SH-SY5Y (cell line): Measurements from ENCODE around the gene TUBA4B.

Experiments used
- GATA2 ChIP-seq: IDR thresholded peaks from 2 replicates; pipeline ENCODE4 v1.6.1; 2011; ENCODE audit warnings: mild to moderate bottlenecking, low read depth, low read length
- GATA3 ChIP-seq: IDR thresholded peaks from 2 replicates; pipeline ENCODE4 v1.6.1; 2011; ENCODE audit warnings: low read depth, mild to moderate bottlenecking, low read length, moderate library complexity

Gene TUBA4B

GRCh38 chr2:219213486-219214071 is 39.5 kb upstream of the TUBA4B start:
- no peak for TF ChIP-seq GATA3
- TF ChIP-seq GATA2: no peak

- TF ChIP-seq GATA3: no peak
- TF ChIP-seq GATA2: no peak
These were observed 38.9 kb upstream of the TUBA4B start for GRCh38 chr2:219214141-219214540.

DNA sequence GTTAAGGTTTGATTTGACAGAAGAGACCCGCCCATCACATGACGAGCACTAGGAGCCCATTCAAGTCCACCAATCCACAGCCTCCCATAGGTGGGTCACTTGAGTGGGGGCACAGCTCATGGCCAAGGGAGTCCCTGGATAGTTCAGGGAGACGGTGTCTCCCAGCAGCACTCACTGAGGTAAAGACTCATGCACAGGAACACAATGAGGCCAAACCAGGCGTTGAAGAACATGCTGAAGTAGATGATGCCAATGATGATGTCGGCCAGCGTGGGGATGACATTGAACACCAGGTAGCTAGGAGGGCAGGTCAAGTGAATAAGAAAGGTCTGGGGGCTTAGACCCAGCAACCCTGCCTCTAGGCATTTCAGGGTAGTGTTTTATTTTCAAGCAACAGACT is 38.3 kb upstream of the TUBA4B start:
- TF ChIP-seq GATA3 (no peak), GATA2 (no peak)

DNA sequence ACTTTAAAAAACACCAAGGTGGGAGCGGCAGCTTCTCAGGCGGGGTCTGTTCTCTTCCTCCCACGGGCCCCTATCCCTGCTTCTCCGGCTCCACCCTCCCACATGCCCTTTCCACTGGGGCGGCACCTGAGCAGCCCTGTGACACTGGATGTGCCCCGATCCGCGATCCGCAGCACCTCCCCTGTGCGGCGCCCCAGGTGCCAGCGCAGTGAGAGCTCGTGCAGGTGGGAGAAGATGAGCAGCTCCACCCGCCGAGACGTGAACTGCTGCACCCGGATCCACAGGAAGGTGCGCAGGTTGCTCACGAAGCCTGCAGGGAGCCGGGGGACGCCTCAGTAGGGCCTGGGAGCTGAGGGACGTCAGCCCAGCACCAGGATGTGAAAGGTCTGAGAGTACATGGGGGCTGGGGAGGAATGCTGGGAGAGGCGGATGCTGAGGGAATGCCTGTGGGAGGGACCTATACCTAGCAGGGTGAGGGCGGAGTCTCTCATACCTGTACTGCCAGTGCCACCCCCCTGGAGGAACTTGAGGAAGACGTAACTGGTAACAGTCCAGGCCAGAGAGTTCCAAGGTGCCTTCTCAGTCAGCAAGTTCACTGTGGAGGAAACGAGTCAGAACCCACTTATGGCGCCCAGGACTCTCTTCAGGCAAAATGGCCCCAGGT is 37.0 kb upstream of the TUBA4B start:
- TF ChIP-seq GATA2: no peak
- no peak for TF ChIP-seq GATA3

DNA sequence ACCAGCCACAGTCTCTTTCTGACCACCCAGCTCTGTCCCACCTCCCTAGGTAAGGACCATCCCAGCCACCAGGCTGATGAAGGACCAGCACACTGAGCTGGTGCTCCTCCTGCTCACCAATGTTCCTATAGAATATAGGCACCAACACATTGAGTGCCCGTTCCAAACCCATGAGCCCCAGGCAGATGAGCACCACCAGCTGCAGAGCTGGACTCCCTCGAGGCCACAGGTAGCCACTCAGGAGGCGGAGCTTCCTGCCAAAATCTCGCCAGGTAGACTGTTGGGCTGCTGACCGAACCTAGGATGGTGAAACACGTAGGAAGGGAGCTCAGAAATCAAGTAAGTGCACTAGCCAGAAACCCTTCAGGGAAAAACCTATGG is 36.5 kb upstream of the TUBA4B start:
- TF ChIP-seq GATA2: no peak

GRCh38 chr2:219218217-219218731 is 34.8 kb upstream of the TUBA4B start:
- TF ChIP-seq GATA2 (no peak), GATA3 (no peak)

GRCh38 chr2:219218732-219219701 is 34.0 kb upstream of the TUBA4B start, which contains the start of gene ABCB6:
ABCB6 (minus strand) TSS chr2:219218958; CDS start chr2:219218673, 285 bp downstream.
- TF ChIP-seq GATA3: no peak
- TF ChIP-seq GATA2: no peak

GRCh38 chr2:219219784-219220532 is 33.1 kb upstream of the TUBA4B start:
- TF ChIP-seq GATA2: no peak
- TF ChIP-seq GATA3: no peak

DNA sequence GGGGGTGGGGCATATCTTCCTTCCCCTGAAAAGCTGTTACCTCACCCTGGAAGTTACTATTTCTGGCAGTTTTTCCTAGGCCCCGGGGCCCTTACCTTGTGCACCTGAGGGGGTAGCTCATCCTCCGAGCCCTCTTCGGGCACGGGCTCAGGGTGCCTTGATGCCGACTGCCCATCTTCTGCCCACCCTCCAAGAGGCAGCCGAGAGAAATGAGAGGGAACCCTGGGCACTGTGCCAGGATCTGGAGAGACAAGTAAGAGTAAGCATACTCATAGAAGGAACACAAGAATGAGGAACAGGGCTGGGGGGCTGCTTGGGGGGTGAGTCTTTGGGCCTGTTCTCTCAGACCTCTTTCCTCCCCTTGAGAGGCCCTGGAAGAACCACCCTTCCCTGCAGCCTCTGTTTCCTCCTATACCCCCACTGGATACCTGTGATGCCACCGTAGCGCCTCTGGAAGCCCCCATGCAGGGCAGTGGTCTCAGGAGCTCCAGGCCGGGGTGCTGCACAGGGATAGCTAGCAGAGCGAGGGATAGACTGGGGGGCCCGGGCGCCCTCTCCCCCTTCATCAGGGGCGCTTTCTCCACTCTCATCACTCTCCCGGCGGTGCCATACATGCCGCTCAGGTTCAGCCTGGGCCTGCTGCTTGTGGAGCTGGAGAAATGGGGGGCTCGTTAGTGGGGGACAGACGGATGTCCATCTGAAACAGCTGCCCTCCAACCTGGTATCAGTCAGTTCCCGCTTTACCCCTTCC is 32.2 kb upstream of the TUBA4B start:
- TF ChIP-seq GATA2: no peak

DNA sequence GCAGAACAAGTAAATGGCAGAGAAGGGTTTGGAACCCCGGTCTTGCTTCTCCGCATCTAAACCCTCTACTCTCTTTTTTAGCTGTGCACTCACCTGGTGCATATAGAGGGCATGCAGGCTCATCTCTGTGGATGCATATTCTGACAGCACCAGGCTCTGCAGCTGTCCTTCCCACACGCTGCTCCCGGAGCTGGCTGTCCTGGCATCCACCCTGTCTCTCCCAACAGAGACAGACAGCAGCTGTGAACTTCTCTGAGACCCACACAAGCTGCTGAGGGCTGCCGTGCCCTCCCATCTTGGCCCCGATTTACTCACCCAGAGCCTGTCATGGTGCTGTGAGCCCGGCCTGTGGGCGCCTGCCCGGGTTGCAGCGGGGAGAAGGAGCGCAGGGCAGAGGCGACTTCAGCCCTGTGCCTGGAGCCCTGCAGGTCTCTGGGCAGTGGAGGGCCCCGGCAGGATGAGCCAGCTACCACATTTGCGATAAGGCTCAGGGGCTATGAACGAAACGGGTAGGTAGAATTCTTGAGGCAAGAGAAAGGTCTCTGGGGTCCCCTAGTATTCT is 31.0 kb upstream of the TUBA4B start:
- no peak for TF ChIP-seq GATA2
- no peak for TF ChIP-seq GATA3

DNA sequence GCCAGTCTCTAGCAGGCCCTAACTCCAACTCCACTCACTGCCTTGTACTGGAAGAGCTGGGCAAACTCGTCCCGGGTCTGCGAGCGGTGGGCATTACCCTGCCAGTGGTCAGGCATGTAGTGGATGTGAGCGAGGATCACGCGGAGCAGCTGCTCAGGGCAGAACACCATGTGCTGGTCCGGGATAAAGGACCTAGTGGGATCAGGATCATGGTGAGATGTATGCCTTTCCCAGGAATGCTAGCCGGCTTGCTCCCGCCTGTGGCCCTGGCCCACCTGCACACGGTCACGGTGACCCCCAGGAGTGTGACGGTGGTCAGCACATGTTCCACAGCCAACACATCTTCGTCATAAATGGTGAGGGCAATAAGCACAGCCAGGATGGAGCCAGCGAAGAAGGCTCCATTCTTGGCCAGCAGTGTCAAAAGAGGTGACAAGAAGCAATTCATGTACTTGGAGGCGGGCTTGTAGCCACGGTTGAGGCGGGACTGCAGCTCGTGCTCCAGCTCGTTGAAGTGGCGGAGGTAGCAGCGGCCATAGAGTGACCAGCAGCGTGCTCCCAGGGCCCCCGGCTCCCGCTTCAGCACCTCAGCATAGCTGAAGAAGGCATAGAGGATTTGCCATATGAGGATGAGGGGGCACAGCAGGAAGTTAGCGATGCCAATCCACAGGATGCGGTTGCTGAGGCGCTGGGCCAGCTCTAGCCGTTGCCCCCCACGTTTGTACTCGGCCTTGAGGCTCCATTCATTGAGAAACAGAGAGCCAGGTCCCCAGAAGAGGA is 29.0 kb upstream of the TUBA4B start:
- no peak for TF ChIP-seq GATA2
- no peak for TF ChIP-seq GATA3

- TF ChIP-seq GATA2 (no peak), GATA3 (no peak)
These were observed 27.7 kb upstream of the TUBA4B start for GRCh38 chr2:219225350-219225749.
